ENCODE results near the gene PDRG1.

Gene PDRG1

GRCh38 chr20:31951530-31952453, at the start of gene PDRG1:
TSS of gene PDRG1 (minus strand) at chr20:31952046. CDS start at chr20:31951961, 85 bp downstream.
- peak; percentile 87 for DNase-seq

GRCh38 chr20:31998246-31998645, 46.4 kb upstream of the PDRG1 start:
- DNase-seq = no peak

- no peak for DNase-seq
Observed at GRCh38 chr20:31996996-31997395, 45.1 kb upstream of the PDRG1 start.

- no peak for DNase-seq
Observed at GRCh38 chr20:31992086-31992485, 40.2 kb upstream of the PDRG1 start.

GRCh38 chr20:31991339-31991705, 39.5 kb upstream of the PDRG1 start:
- no peak for DNase-seq

- DNase-seq = no peak
Observed at GRCh38 chr20:31990641-31991338, 38.9 kb upstream of the PDRG1 start.

GRCh38 chr20:31989030-31989645, 37.3 kb upstream of the PDRG1 start:
- DNase-seq = no peak

GRCh38 chr20:31988430-31989015, 36.7 kb upstream of the PDRG1 start:
- no peak for DNase-seq

- DNase-seq = no peak
Observed at GRCh38 chr20:31987744-31988143, 35.9 kb upstream of the PDRG1 start.

GRCh38 chr20:31984981-31985471, 33.2 kb upstream of the PDRG1 start:
- DNase-seq = no peak

- DNase-seq = no peak
Observed at GRCh38 chr20:31981784-31982183, 29.9 kb upstream of the PDRG1 start.

GRCh38 chr20:31979713-31980426, 28.0 kb upstream of the PDRG1 start:
- DNase-seq = no peak

GRCh38 chr20:31977080-31977479, 25.2 kb upstream of the PDRG1 start:
- DNase-seq = no peak

GRCh38 chr20:31975874-31976273, 24.0 kb upstream of the PDRG1 start:
- no peak for DNase-seq

- no peak for DNase-seq
Observed at GRCh38 chr20:31974951-31975487, 23.2 kb upstream of the PDRG1 start.

GRCh38 chr20:31974296-31974695, 22.4 kb upstream of the PDRG1 start:
- no peak for DNase-seq

- no peak for DNase-seq
Observed at GRCh38 chr20:31972471-31973021, 20.7 kb upstream of the PDRG1 start.

- DNase-seq = no peak
Observed at GRCh38 chr20:31969991-31970390, 18.1 kb upstream of the PDRG1 start.

GRCh38 chr20:31968291-31969126, 16.7 kb upstream of the PDRG1 start:
- DNase-seq = peak; percentile 66

GRCh38 chr20:31967830-31968249, 16.0 kb upstream of the PDRG1 start, which contains the start of gene XKR7:
TSS of gene XKR7 (plus strand) at chr20:31968151. CDS start at chr20:31968176, 25 bp downstream.
- no peak for DNase-seq
